SK-N-SH (cell line): ENCODE results near the gene TAOK1. TPM values are rescaled to one million over a fixed set of nuclear protein-coding genes. Genes with fewer than 3 reads are reported as not detected.

Experiments used
- CTCF ChIA-PET: fragments of 300-600, 350-600 bp; formaldehyde crosslinking; extraction: SDS; loops from one replicate; lab custom pipeline; 2021; lab: Yijun Ruan, JAX
- POLR2A ChIA-PET: fragments of 350-600 bp; sonication (Branson Sonifier 250); formaldehyde crosslinking; extraction: SDS; loops from one replicate; lab custom pipeline; 2020; ENCODE audit warnings: antibody characterized with exemption, inconsistent platforms; lab: Yijun Ruan, JAX
- DNase-seq: peaks from one replicate; pipeline ENCODE4 v3.0.0; 2012
- H2AFZ ChIP-seq: fragments of 200-600 bp; sonication (generic); 2 replicates; pipeline ENCODE4 v1.8.1; 2016; ENCODE audit warnings: antibody characterized with exemption, mild to moderate bottlenecking, low read depth
- H3F3A ChIP-seq: fragments of 200-600 bp; sonication (generic); replicated peaks from 2 replicates; pipeline ENCODE3; 2016; ENCODE audit warnings: antibody characterized with exemption, mild to moderate bottlenecking; ENCODE audit not compliant: insufficient read depth
- H3K27ac ChIP-seq, 2 experiments: fragments of 200-500 bp in 1 of 2; fragments of 200-600 bp in 1 of 2; sonication (Bioruptor generic) in 1 of 2; sonication (generic), shearing (Covaris generic) in 1 of 2; 2 replicates each; pipeline versions ENCODE4 v1.5.1 to v1.6.1; 2014 to 2016; ENCODE audit warnings: low read depth in 2 of 2, inconsistent platforms in 1 of 2, low read length in 1 of 2, mild to moderate bottlenecking in 1 of 2, mixed read lengths in 1 of 2
- H3K27me3 ChIP-seq: fragments of 200-600 bp; sonication (generic), shearing (Covaris generic); 2 replicates; pipeline ENCODE4 v1.6.1; 2016; ENCODE audit warnings: mixed run types; ENCODE audit not compliant: insufficient read depth
- H3K36me3 ChIP-seq, 2 experiments: fragments of 200-500 bp in 1 of 2; fragments of 200-600 bp in 1 of 2; sonication (Bioruptor generic) in 1 of 2; sonication (generic) in 1 of 2; replicated peaks in 1 of 2; 2 replicates each; pipeline versions ENCODE3 to v1.5.1; 2014 to 2016; ENCODE audit warnings: low read length in 1 of 2, mild to moderate bottlenecking in 1 of 2; ENCODE audit not compliant: insufficient read depth in 2 of 2, control insufficient read depth in 1 of 2
- H3K4me1 ChIP-seq, 2 experiments: fragments of 200-500 bp in 1 of 2; fragments of 200-600 bp in 1 of 2; sonication (Bioruptor generic) in 1 of 2; sonication (generic), shearing (Covaris generic) in 1 of 2; 2 replicates each; pipeline versions ENCODE4 v1.5.1 to v1.6.1; 2014 to 2016; ENCODE audit warnings: low read depth in 1 of 2, low read length in 1 of 2, mixed run types in 1 of 2; ENCODE audit not compliant: insufficient read depth in 2 of 2, control insufficient read depth in 1 of 2
- H3K4me2 ChIP-seq: fragments of 200-600 bp; sonication (generic), shearing (Covaris generic); 2 replicates; pipeline ENCODE4 v1.6.1; 2017; ENCODE audit warnings: mixed run types
- H3K4me3 ChIP-seq, 2 experiments: fragments of 200-500 bp in 1 of 2; fragments of 200-600 bp in 1 of 2; sonication (Bioruptor generic) in 1 of 2; sonication (generic), shearing (Covaris generic) in 1 of 2; 2 replicates each; pipeline versions ENCODE4 v1.5.1 to v1.8.1; 2014 to 2016; ENCODE audit warnings: low read depth in 2 of 2, inconsistent platforms in 1 of 2, low read length in 1 of 2, mild to moderate bottlenecking in 1 of 2, mixed read lengths in 1 of 2, moderate library complexity in 1 of 2
- H3K79me2 ChIP-seq: fragments of 200-600 bp; sonication (generic); 2 replicates; pipeline ENCODE4 v1.8.1; 2017; ENCODE audit warnings: mild to moderate bottlenecking; ENCODE audit not compliant: insufficient read depth
- H3K9ac ChIP-seq: fragments of 200-600 bp; sonication (generic); 2 replicates; pipeline ENCODE4 v1.6.1; 2017; ENCODE audit warnings: mixed run types
- H3K9me2 ChIP-seq: fragments of 200-600 bp; sonication (generic); 2 replicates; pipeline ENCODE4 v1.6.1; 2017; ENCODE audit warnings: mixed run types
- H3K9me3 ChIP-seq: fragments of 200-600 bp; sonication (generic); 2 replicates; pipeline ENCODE4 v1.6.1; 2017; ENCODE audit warnings: mixed run types, mild to moderate bottlenecking, moderate library complexity
- H4K20me1 ChIP-seq: fragments of 200-600 bp; sonication (generic); 2 replicates; pipeline ENCODE4 v1.6.1; 2017; ENCODE audit warnings: mild to moderate bottlenecking, mixed run types; ENCODE audit not compliant: insufficient read depth
- EP300 ChIP-seq, 2 experiments: IDR thresholded peaks; 2 replicates each; pipeline versions ENCODE4 v1.4.0 to v1.6.1; 2012; ENCODE audit warnings: borderline replicate concordance in 1 of 2, low read depth in 1 of 2, low read length in 1 of 2
- EZH2phosphoT487 ChIP-seq: fragments of 200-600 bp; sonication (generic); IDR thresholded peaks from 2 replicates; pipeline ENCODE4 v1.6.1; 2017; ENCODE audit warnings: low read depth, mixed run types, mild to moderate bottlenecking, antibody characterized with exemption, moderate library complexity, borderline replicate concordance
- FOXJ3 ChIP-seq: sonication (generic); formaldehyde crosslinking; IDR thresholded peaks from 2 replicates; pipeline ENCODE4 v1.5.1; 2020; ENCODE audit warnings: mild to moderate bottlenecking, missing genetic modification reagents
- GATA2 ChIP-seq: sonication (generic); formaldehyde crosslinking; IDR thresholded peaks from 2 replicates; pipeline ENCODE4 v1.5.0; 2020; ENCODE audit warnings: mild to moderate bottlenecking, missing genetic modification reagents
- JUND ChIP-seq: IDR thresholded peaks from 2 replicates; pipeline ENCODE4 v1.4.0; 2012
- MEF2A ChIP-seq: IDR thresholded peaks from 2 replicates; pipeline ENCODE4 v1.4.0; 2012; ENCODE audit warnings: low read depth, borderline replicate concordance
- NFIC ChIP-seq: IDR thresholded peaks from 2 replicates; pipeline ENCODE4 v1.4.0; 2012; ENCODE audit warnings: borderline replicate concordance
- NRF1 ChIP-seq: IDR thresholded peaks from 2 replicates; pipeline ENCODE4 v1.6.1; 2012; ENCODE audit warnings: low read depth, mild to moderate bottlenecking, low read length
- RAD21 ChIP-seq: IDR thresholded peaks from 2 replicates; pipeline ENCODE4 v1.6.1; 2012; ENCODE audit warnings: mild to moderate bottlenecking, low read length
- RCOR1 ChIP-seq: fragments of 150-350 bp; IDR thresholded peaks from 2 replicates; pipeline ENCODE4 v1.6.1; 2017; ENCODE audit warnings: antibody characterized with exemption, low read length
- RFX5 ChIP-seq: IDR thresholded peaks from 2 replicates; pipeline ENCODE4 v1.6.1; 2012; ENCODE audit warnings: mild to moderate bottlenecking, improper control_type of control experiment, low read length
- RXRA ChIP-seq: IDR thresholded peaks from 2 replicates; pipeline ENCODE4 v1.4.0; 2012; ENCODE audit warnings: low read depth, mild to moderate bottlenecking, borderline replicate concordance
- TCF12 ChIP-seq: IDR thresholded peaks from 2 replicates; pipeline ENCODE4 v1.4.0; 2012
- WGBS: methylation state at CpG from one replicate; pipeline ENCODE4 v1.1.6; 2017; ENCODE audit warnings: low lambda C conversion rate; 5-methylcytosine and 5-hydroxymethylcytosine counted together
- polyA plus RNA-seq, 3 experiments: library from polyadenylated mRNA; depleted of rRNA; stranded (reverse); fragments of >200 nt; gene quantifications; 2 replicates each; pipeline ENCODE4 v1.2.3, GENCODE V29; 2012
- TF ChIP-seq, protein P1 (sequence below): fragments of 150-350 bp; IDR thresholded peaks from 2 replicates; pipeline ENCODE4 v1.6.1; 2016; ENCODE audit warnings: mild to moderate bottlenecking, low read depth, low read length
- TF ChIP-seq, protein P2 (sequence below): IDR thresholded peaks from 2 replicates; pipeline ENCODE4; 2012
- TF ChIP-seq, protein P3 (sequence below): IDR thresholded peaks from 2 replicates; pipeline ENCODE4 v1.4.0; 2012; ENCODE audit warnings: low read depth
- TF ChIP-seq, protein P4 (sequence below): IDR thresholded peaks from 2 replicates; pipeline ENCODE4 v1.4.0; 2012; ENCODE audit warnings: low read depth, borderline replicate concordance
- TF ChIP-seq, protein P5 (sequence below): fragments of 200-600 bp; sonication (generic); IDR thresholded peaks from 2 replicates; pipeline ENCODE4 v1.6.1; 2017; ENCODE audit warnings: antibody characterized with exemption, mild to moderate bottlenecking, moderate library complexity

TAOK1 gene
- polyA plus RNA-seq, 1 of the 3 experiments (the other 2 are of a cell fraction) = 5.9 TPM

DNA sequence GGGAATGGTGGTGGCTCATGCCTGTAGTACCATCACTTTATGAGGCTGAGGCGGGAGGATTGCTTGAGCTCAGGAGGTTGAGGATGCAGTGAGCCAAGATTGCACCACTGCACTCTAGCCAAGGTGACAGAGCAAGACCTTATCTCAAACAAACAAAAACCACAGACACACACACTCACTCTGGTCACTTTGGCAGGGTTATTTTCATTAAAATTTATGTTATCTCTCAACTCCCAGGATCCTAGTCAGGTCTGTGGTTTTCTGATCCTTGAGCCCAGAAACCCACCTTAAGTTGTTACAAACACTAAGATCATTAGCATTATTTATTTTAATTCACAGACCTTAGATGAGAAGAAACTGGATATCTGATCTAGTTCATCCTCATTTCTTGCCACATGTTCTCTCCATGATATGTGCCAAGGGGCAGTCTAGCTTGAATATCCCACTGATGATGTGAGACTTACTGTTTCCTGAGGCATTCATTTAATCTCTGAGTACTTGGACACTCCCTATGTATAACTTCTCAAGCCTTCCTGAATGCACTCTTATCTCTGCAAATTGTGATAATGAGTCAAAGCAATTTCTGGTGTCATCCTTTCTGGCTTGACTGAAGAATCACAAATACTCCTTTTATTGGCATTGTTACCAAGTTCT, 167.0 kb downstream of the TAOK1 start:
- peaks cover 0 to 4% of the 10 kb centered on the region in 2 experiments for H3K36me3 ChIP-seq
- H3K9me3 ChIP-seq = no peaks in the 10 kb centered on the region
- no peak overlapping the region for H3K4me3 ChIP-seq
- POLR2A ChIA-PET = no interaction called here
- H2AFZ ChIP-seq = no peak overlapping the region
- no peaks in the 10 kb centered on the region for H4K20me1 ChIP-seq
- CTCF ChIA-PET = interaction anchor here (1.0 to 3.8 kb wide), 4 partner anchors 10 to 188 kb away, joined by 3 to 22 read pairs (median 8); partner anchors contain the start of gene ABHD15
- no peak overlapping the region for H3K27ac ChIP-seq
- no peak overlapping the region for H3K9ac ChIP-seq
- no peak for DNase-seq
- no peaks in the 10 kb centered on the region for H3F3A ChIP-seq
- H3K4me2 ChIP-seq = no peak overlapping the region
- peaks cover 0 to 2% of the 10 kb centered on the region in 2 experiments; a peak in 1 of 4 replicates for H3K4me1 ChIP-seq
- WGBS = 80% methylated on average over 1 of the region's 1 CpG
- no peaks in the 10 kb centered on the region for H3K79me2 ChIP-seq
- H3K27me3 ChIP-seq = no peaks in the 10 kb centered on the region
- H3K9me2 ChIP-seq = no peaks in the 10 kb centered on the region
- TF ChIP-seq JUND (no peak), RXRA (no peak), EP300 (IDR thresholded peaks at IDR 0.05; ENCODE audit: borderline replicate concordance in 1 of 2, low read depth in 1 of 2, low read length in 1 of 2) (no peak), MEF2A (no peak), RFX5 (no peak), TCF12 (no peak)
- TF ChIP-seq, protein P1, sequence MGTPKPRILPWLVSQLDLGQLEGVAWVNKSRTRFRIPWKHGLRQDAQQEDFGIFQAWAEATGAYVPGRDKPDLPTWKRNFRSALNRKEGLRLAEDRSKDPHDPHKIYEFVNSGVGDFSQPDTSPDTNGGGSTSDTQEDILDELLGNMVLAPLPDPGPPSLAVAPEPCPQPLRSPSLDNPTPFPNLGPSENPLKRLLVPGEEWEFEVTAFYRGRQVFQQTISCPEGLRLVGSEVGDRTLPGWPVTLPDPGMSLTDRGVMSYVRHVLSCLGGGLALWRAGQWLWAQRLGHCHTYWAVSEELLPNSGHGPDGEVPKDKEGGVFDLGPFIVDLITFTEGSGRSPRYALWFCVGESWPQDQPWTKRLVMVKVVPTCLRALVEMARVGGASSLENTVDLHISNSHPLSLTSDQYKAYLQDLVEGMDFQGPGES = no peak
- TF ChIP-seq, protein P2, sequence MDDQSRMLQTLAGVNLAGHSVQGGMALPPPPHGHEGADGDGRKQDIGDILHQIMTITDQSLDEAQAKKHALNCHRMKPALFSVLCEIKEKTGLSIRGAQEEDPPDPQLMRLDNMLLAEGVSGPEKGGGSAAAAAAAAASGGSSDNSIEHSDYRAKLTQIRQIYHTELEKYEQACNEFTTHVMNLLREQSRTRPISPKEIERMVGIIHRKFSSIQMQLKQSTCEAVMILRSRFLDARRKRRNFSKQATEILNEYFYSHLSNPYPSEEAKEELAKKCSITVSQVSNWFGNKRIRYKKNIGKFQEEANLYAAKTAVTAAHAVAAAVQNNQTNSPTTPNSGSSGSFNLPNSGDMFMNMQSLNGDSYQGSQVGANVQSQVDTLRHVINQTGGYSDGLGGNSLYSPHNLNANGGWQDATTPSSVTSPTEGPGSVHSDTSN = no peak

DNA sequence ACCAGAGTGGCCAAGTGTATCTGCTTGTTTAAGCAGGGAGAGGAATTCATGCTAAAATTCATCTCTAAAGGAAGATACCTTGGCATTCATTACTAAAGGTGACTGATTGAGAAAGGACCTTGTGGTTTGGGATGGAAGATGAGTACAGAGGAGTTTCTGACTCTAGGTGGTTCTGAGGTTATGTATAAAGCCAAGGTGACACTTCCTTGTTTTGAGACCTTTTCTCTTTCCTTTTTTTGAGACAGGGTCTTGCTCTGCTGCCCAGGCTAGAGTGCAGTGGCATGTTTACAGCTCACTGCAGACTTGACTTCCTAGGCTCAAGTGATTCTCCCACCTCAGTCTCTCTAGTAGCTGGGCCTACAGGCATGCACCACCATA, 167.6 kb downstream of the TAOK1 start:
- no peaks in the 10 kb centered on the region for H3K9me3 ChIP-seq
- peaks cover 0 to 2% of the 10 kb centered on the region in 2 experiments; a peak in 1 of 4 replicates for H3K4me1 ChIP-seq
- H3K36me3 ChIP-seq = peaks cover 0 to 4% of the 10 kb centered on the region in 2 experiments
- CTCF ChIA-PET = interaction anchor here (2.0 to 3.8 kb wide), 3 partner anchors 9 to 188 kb away, joined by 7 to 22 read pairs (median 9); partner anchors contain the start of gene ABHD15
- no peaks in the 10 kb centered on the region for H3K79me2 ChIP-seq
- H3K4me2 ChIP-seq = no peak overlapping the region
- no peaks in the 10 kb centered on the region for H3K27me3 ChIP-seq
- H3K9ac ChIP-seq = no peak overlapping the region
- no peaks in the 10 kb centered on the region for H4K20me1 ChIP-seq
- no peak overlapping the region for H3K27ac ChIP-seq
- H3F3A ChIP-seq = no peaks in the 10 kb centered on the region
- no peak overlapping the region for H3K4me3 ChIP-seq
- no peaks in the 10 kb centered on the region for H3K9me2 ChIP-seq
- POLR2A ChIA-PET = no interaction called here
- H2AFZ ChIP-seq = no peak overlapping the region
- no peak for DNase-seq
- TF ChIP-seq RFX5 (no peak), EZH2phosphoT487 (no peak), MEF2A (no peak), RCOR1 (no peak), RAD21 (no peak), NFIC (no peak), GATA2 (CRISPR knock-in tag) (no peak), FOXJ3 (CRISPR knock-in tag) (no peak), NRF1 (no peak)
- TF ChIP-seq, protein P1 = no peak
- TF ChIP-seq, protein P3, sequence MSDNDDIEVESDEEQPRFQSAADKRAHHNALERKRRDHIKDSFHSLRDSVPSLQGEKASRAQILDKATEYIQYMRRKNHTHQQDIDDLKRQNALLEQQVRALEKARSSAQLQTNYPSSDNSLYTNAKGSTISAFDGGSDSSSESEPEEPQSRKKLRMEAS = no peak
- TF ChIP-seq, protein P2 = no peak
- TF ChIP-seq, protein P4, sequence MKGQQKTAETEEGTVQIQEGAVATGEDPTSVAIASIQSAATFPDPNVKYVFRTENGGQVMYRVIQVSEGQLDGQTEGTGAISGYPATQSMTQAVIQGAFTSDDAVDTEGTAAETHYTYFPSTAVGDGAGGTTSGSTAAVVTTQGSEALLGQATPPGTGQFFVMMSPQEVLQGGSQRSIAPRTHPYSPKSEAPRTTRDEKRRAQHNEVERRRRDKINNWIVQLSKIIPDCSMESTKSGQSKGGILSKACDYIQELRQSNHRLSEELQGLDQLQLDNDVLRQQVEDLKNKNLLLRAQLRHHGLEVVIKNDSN = no peak
- TF ChIP-seq, protein P5, sequence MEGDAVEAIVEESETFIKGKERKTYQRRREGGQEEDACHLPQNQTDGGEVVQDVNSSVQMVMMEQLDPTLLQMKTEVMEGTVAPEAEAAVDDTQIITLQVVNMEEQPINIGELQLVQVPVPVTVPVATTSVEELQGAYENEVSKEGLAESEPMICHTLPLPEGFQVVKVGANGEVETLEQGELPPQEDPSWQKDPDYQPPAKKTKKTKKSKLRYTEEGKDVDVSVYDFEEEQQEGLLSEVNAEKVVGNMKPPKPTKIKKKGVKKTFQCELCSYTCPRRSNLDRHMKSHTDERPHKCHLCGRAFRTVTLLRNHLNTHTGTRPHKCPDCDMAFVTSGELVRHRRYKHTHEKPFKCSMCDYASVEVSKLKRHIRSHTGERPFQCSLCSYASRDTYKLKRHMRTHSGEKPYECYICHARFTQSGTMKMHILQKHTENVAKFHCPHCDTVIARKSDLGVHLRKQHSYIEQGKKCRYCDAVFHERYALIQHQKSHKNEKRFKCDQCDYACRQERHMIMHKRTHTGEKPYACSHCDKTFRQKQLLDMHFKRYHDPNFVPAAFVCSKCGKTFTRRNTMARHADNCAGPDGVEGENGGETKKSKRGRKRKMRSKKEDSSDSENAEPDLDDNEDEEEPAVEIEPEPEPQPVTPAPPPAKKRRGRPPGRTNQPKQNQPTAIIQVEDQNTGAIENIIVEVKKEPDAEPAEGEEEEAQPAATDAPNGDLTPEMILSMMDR = no peak
